Neural crest cell (in vitro differentiated cells): Measurements from ENCODE around the gene RPS23. TPM values are rescaled to one million over a fixed set of nuclear protein-coding genes. Genes with fewer than 3 reads are reported as not detected.
A peak's percentile ranks its signal among the peaks of the same experiment; 100 is the strongest.
"Not testable (repeated sequence)": the region's sequence is repeated elsewhere in the genome, so short reads cannot be mapped to it uniquely, and the experiment has no call there.

Experiments used
- DNase-seq: peaks from one replicate; pipeline ENCODE4 v3.0.0; 2021; ENCODE audit warnings: low read depth, mixed read lengths, low spot score
- H3K27ac Mint-ChIP-seq: one replicate; pipeline ENCODE4 v1.8.0; 2021; ENCODE audit warnings: mild to moderate bottlenecking, mixed read lengths; ENCODE audit not compliant: unreplicated experiment
- H3K27me3 Mint-ChIP-seq: 2 replicates; pipeline ENCODE4 v1.8.0; 2021; ENCODE audit warnings: low read depth, mild to moderate bottlenecking, mixed read lengths
- H3K36me3 Mint-ChIP-seq: 2 replicates; pipeline ENCODE4 v1.8.0; 2021; ENCODE audit warnings: low read depth, mild to moderate bottlenecking, mixed read lengths
- H3K4me1 Mint-ChIP-seq: 2 replicates; pipeline ENCODE4 v1.8.0; 2021; ENCODE audit warnings: mixed read lengths
- H3K4me3 Mint-ChIP-seq: one replicate; pipeline ENCODE4 v1.8.0; 2021; ENCODE audit warnings: mild to moderate bottlenecking, mixed read lengths
- H3K9me3 Mint-ChIP-seq: 2 replicates; pipeline ENCODE4 v1.8.0; 2021; ENCODE audit warnings: mixed read lengths
- total RNA-seq: library from RNA; stranded (reverse); gene quantifications from 2 replicates; pipeline ENCODE4 v1.2.1, GENCODE V29; 2021
- TF ChIP-seq, protein P1 (sequence below): fragments of 200-600 bp; sonication (generic); conservative IDR thresholded peaks from 2 replicates; pipeline ENCODE4 v1.5.0; 2021; ENCODE audit warnings: antibody characterized with exemption, mild to moderate bottlenecking

The RPS23 gene
- total RNA-seq, 1 donor from 2014 or later, result 2,556 TPM

DNA sequence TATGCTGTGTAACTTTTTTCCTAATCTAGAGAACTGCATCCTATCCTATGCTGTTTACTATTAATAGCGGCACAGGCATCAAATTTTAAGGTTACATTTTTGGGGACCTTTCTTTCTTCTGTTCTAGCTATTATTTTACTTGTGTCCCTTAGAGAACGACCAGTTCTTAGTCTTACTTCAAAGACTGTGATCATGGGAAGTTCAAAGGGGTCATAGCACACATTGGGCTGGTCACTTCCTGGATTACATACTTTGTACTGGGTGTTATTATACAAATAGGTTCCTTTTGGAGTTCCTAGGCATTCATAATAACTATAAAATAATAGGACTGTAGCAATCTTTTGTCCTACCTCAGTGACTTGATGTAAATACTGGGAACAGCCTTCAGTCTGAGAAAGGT is 8.8 kb downstream of the RPS23 start:
- H3K27ac Mint-ChIP-seq, H3K27me3 Mint-ChIP-seq, DNase-seq, H3K4me3 Mint-ChIP-seq: not testable (repeated sequence)
- Mint-ChIP-seq H3K4me1 (peaks cover 25% of the 10 kb centered on the region), H3K9me3 (peaks cover 14% of the 10 kb centered on the region), H3K36me3 (peaks cover 61% of the 10 kb centered on the region)

DNA sequence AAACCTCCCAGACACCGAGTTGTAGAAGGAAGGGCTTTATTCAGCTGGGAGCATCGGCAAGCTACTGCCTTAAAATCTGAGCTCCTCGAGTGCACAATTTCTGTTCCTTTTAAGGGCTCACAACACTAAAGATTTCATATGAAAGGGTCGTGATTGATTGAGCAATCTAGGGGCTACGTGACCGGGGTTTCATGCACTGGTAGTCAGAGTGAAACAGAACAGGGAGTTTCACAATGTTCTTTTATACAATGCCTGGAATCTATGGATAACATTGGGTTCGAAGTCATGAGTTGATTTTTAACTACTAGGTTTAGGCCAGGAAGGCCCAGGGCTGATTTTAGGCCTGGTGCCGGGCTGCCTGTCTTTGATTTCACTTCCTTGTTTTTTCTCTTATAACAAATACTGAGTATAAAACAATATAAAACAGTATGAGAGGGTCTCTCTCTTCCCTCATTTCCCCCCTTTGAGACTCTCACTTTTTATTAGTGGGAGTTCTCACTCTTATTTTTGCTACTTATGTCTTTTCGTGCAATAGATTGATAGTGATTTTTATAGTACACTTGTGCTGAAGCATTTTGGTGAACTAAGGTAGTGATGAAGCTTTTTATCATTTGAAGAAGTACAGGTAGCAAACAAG is 10.7 kb downstream of the RPS23 start:
- Mint-ChIP-seq H3K36me3 (peaks cover 51% of the 10 kb centered on the region), H3K9me3 (peaks cover 14% of the 10 kb centered on the region)
- not testable (repeated sequence) for DNase-seq, H3K27ac Mint-ChIP-seq, H3K4me1 Mint-ChIP-seq, H3K27me3 Mint-ChIP-seq, H3K4me3 Mint-ChIP-seq

DNA sequence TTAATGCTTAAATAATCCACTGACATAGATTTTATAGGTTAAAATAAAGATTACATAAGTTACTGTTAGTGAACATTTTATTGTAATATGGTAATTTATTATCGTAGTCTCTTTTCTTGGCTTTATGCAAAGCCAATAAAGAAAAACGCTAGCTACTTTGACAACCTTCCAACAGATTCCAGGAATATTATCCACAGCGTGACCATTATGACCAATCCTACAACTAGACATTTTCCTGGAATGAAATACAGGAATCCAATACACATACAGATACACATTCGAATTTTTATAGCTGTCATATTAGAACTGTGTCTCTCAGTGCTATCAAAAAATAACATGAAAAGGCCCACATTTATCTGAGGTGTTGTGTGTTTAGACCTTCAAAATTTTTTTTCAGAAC is 13.1 kb downstream of the RPS23 start:
- Mint-ChIP-seq H3K27ac (no peak overlapping the region), H3K27me3 (no peaks in the 10 kb centered on the region), H3K9me3 (peaks cover 14% of the 10 kb centered on the region), H3K4me1 (no peaks in the 10 kb centered on the region), H3K36me3 (peaks cover 40% of the 10 kb centered on the region), H3K4me3 (no peak overlapping the region)
- no peak for DNase-seq
- TF ChIP-seq, protein P1, sequence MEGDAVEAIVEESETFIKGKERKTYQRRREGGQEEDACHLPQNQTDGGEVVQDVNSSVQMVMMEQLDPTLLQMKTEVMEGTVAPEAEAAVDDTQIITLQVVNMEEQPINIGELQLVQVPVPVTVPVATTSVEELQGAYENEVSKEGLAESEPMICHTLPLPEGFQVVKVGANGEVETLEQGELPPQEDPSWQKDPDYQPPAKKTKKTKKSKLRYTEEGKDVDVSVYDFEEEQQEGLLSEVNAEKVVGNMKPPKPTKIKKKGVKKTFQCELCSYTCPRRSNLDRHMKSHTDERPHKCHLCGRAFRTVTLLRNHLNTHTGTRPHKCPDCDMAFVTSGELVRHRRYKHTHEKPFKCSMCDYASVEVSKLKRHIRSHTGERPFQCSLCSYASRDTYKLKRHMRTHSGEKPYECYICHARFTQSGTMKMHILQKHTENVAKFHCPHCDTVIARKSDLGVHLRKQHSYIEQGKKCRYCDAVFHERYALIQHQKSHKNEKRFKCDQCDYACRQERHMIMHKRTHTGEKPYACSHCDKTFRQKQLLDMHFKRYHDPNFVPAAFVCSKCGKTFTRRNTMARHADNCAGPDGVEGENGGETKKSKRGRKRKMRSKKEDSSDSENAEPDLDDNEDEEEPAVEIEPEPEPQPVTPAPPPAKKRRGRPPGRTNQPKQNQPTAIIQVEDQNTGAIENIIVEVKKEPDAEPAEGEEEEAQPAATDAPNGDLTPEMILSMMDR, result no peak

DNA sequence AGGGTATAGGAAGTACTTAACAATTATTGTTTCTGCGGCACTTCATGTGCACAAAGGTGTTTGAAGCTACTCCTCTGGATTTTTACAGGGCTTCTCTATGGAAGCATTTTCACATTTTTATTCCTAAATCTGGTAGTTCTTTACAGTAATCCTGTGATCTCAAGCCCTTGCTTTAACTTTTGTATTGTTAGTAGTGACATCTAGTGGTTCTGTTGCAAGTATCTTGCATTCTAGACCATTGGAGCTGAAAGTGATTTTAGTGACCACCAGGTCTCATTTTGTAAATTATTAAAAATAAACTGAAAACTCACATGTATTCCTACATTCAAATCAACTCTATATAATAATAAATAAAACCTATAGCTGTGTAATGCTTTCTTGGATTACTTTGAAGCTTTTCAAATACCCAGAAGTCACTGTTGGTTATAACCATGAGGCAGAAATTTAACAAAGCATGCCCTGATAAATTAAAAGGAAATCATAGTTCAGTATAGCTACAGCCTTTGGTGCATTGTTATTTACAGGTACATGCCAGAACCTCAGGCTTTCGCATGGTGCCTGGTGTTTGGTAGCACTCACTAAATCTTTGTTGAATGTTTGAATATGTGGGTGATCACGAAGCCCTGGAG is 18.9 kb downstream of the RPS23 start:
- Mint-ChIP-seq H3K4me1 (peaks cover 4% of the 10 kb centered on the region), H3K27ac (no peak overlapping the region), H3K27me3 (no peaks in the 10 kb centered on the region), H3K9me3 (no peaks in the 10 kb centered on the region), H3K4me3 (no peak overlapping the region), H3K36me3 (no peaks in the 10 kb centered on the region)
- TF ChIP-seq, protein P1, result peak; percentile 65
- DNase-seq, result no peak

DNA sequence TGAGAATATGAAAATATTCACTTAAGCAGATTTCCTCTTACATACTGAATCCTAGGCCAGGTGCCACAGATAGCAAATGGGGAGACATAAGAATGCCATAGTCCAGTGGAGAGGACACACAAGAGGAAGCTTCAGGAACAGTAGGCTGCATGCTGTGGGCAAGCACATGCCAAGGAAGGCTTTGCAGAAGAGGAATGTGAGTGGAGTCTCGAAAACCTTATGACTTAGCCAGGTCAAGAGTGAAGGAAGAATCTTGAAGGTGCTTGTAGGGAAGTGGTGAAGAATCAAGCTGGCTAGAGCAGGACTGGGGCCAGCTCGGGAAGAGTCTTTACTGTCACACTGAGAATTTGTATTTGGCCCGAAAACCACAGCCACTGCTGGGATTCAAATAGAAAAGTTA is 20.4 kb downstream of the RPS23 start:
- Mint-ChIP-seq H3K9me3 (no peaks in the 10 kb centered on the region), H3K36me3 (no peaks in the 10 kb centered on the region), H3K4me1 (peaks cover 4% of the 10 kb centered on the region), H3K27me3 (no peaks in the 10 kb centered on the region), H3K27ac (no peak overlapping the region), H3K4me3 (no peak overlapping the region)
- TF ChIP-seq, protein P1, result no peak
- DNase-seq, result no peak

DNA sequence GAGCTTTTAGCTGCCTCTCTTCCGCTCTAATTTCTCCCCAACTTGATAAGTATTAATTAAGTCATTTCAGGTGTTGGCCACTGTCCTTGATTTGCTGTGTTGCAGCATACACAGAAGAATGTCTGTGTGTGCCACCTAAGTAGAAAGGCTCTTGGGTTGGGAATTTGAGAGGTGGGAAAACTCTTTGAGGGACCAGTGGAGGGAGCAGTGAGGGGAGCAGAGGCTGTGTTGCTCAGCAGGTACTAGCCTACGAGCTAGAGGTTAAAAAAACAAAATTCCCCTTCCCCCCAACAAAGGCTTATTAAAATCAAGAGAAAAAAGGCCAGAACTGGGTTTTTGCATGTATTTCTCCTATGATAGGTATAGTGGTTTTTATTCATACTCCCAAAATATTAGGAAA is 20.9 kb downstream of the RPS23 start:
- no peaks in the 10 kb centered on the region for H3K9me3 Mint-ChIP-seq
- H3K36me3 Mint-ChIP-seq, result no peaks in the 10 kb centered on the region
- DNase-seq, result no peak
- no peaks in the 10 kb centered on the region for H3K27me3 Mint-ChIP-seq
- H3K4me3 Mint-ChIP-seq, result no peak overlapping the region
- TF ChIP-seq, protein P1, result no peak
- peaks cover 4% of the 10 kb centered on the region for H3K4me1 Mint-ChIP-seq
- H3K27ac Mint-ChIP-seq, result no peak overlapping the region
